Middle frontal gyrus (tissue), 1 donor: ENCODE measurements around the gene BAIAP2.

Experiments used
- DNase-seq: peaks from one replicate; pipeline ENCODE4 v3.0.0-alpha.2; 2015; ENCODE audit warnings: low spot score; ENCODE audit errors: extremely low spot score

The BAIAP2 gene

GRCh38 chr17:81036197-81036941 is 1.4 kb downstream of the BAIAP2 start:
- no peak for DNase-seq

GRCh38 chr17:81037026-81037797 is 2.3 kb downstream of the BAIAP2 start:
- DNase-seq, result no peak

GRCh38 chr17:81037798-81038733 is 3.1 kb downstream of the BAIAP2 start:
- no peak for DNase-seq

GRCh38 chr17:81039096-81039495 is 4.1 kb downstream of the BAIAP2 start:
- no peak for DNase-seq

GRCh38 chr17:81039854-81040758 is 5.2 kb downstream of the BAIAP2 start:
- DNase-seq, result no peak

GRCh38 chr17:81040791-81041337 is 5.9 kb downstream of the BAIAP2 start:
- DNase-seq, result no peak

GRCh38 chr17:81042606-81043005 is 7.7 kb downstream of the BAIAP2 start:
- no peak for DNase-seq

GRCh38 chr17:81043319-81043724 is 8.4 kb downstream of the BAIAP2 start:
- DNase-seq, result no peak

- no peak for DNase-seq
Observed at GRCh38 chr17:81043725-81044427, 8.9 kb downstream of the BAIAP2 start.

GRCh38 chr17:81044428-81044763 is 9.4 kb downstream of the BAIAP2 start:
- no peak for DNase-seq

GRCh38 chr17:81044764-81045589 is 10.0 kb downstream of the BAIAP2 start:
- no peak for DNase-seq

- DNase-seq, result no peak
Observed at GRCh38 chr17:81045590-81046095, 10.7 kb downstream of the BAIAP2 start.

- DNase-seq, result no peak
Observed at GRCh38 chr17:81046132-81046769, 11.3 kb downstream of the BAIAP2 start.

- no peak for DNase-seq
Observed at GRCh38 chr17:81046770-81047359, 11.9 kb downstream of the BAIAP2 start.

- DNase-seq, result no peak
Observed at GRCh38 chr17:81048827-81049371, 13.9 kb downstream of the BAIAP2 start.

- DNase-seq, result no peak
Observed at GRCh38 chr17:81049372-81049911, 14.5 kb downstream of the BAIAP2 start.

- DNase-seq, result no peak
Observed at GRCh38 chr17:81049973-81050551, 15.1 kb downstream of the BAIAP2 start.
